Mesodermal cell (in vitro differentiated cells): ENCODE measurements around the gene MORC1.

Source experiments
- H3K27ac ChIP-seq: 2 replicates; pipeline ENCODE4 v1.7.0; 2013; ENCODE audit warnings: mild to moderate bottlenecking, low read depth, low read length, moderate library complexity; ENCODE audit not compliant: severe bottlenecking
- H3K36me3 ChIP-seq: 2 replicates; pipeline ENCODE4 v1.7.1; 2013; ENCODE audit warnings: mild to moderate bottlenecking, low read length, moderate library complexity; ENCODE audit not compliant: control insufficient read depth, insufficient read depth
- H3K4me1 ChIP-seq: one replicate; pipeline ENCODE4 v1.7.1; 2013; ENCODE audit warnings: mild to moderate bottlenecking, low read length; ENCODE audit not compliant: insufficient read depth, control insufficient read depth, poor library complexity, severe bottlenecking
- H3K4me3 ChIP-seq: 2 replicates; pipeline ENCODE4 v1.7.0; 2013; ENCODE audit warnings: low read length, control low read depth, mild to moderate bottlenecking; ENCODE audit not compliant: insufficient read depth, poor library complexity, severe bottlenecking; ENCODE audit errors: extremely low read depth
- H3K9me3 ChIP-seq: 2 replicates; pipeline ENCODE4 v1.7.1; 2013; ENCODE audit warnings: mild to moderate bottlenecking, low read length, moderate library complexity; ENCODE audit not compliant: control insufficient read depth
- WGBS, 2 experiments: methylation state at CpG; one replicate each; pipeline ENCODE4 v1.1.5; 2013; ENCODE audit warnings: missing lambda C conversion rate in 2 of 2; ENCODE audit not compliant: insufficient coverage in 2 of 2; 5-methylcytosine and 5-hydroxymethylcytosine counted together

MORC1 gene

GRCh38 chr3:108983051-108983450, 134.9 kb downstream of the MORC1 start:
- 89 to 100% methylated on average over 1 of the region's 1 CpG for WGBS, 2 experiments
- H3K36me3 ChIP-seq, result no peaks in the 10 kb centered on the region
- no peaks in the 10 kb centered on the region for H3K4me1 ChIP-seq
- H3K27ac ChIP-seq, result no peak overlapping the region
- H3K9me3 ChIP-seq, result no peaks in the 10 kb centered on the region
- no peak overlapping the region for H3K4me3 ChIP-seq

- Histone ChIP-seq H3K9me3 (no peaks in the 10 kb centered on the region), H3K4me3 (no peak overlapping the region), H3K27ac (no peak overlapping the region), H3K36me3 (no peaks in the 10 kb centered on the region), H3K4me1 (no peaks in the 10 kb centered on the region)
- no CpG with 5 or more reads among the region's 2 CpGs for WGBS, 2 experiments
These were observed 141.9 kb downstream of the MORC1 start for GRCh38 chr3:108976058-108976457.

GRCh38 chr3:108973019-108973418, 144.9 kb downstream of the MORC1 start:
- Histone ChIP-seq H3K27ac (no peak overlapping the region), H3K9me3 (no peaks in the 10 kb centered on the region), H3K4me1 (no peaks in the 10 kb centered on the region), H3K4me3 (no peak overlapping the region), H3K36me3 (no peaks in the 10 kb centered on the region)
- WGBS, 2 experiments, result 90 to 100% methylated on average over 1 of the region's 1 CpG

GRCh38 chr3:108972482-108972881, 145.5 kb downstream of the MORC1 start:
- WGBS, 2 experiments, result no CpG with 5 or more reads among the region's 3 CpGs
- no peak overlapping the region for H3K27ac ChIP-seq
- H3K9me3 ChIP-seq, result no peaks in the 10 kb centered on the region
- H3K4me3 ChIP-seq, result no peak overlapping the region
- H3K4me1 ChIP-seq, result no peaks in the 10 kb centered on the region
- no peaks in the 10 kb centered on the region for H3K36me3 ChIP-seq

- Histone ChIP-seq H3K4me3 (no peak overlapping the region), H3K9me3 (no peaks in the 10 kb centered on the region), H3K36me3 (no peaks in the 10 kb centered on the region), H3K4me1 (no peaks in the 10 kb centered on the region), H3K27ac (no peak overlapping the region)
- WGBS, 2 experiments, result 43% methylated on average over 2 of the region's 3 CpGs; no CpG with 5 or more reads in 1 of the 2 experiments
These were observed 147.4 kb downstream of the MORC1 start for GRCh38 chr3:108970561-108970960.

GRCh38 chr3:108966773-108967172, 151.2 kb downstream of the MORC1 start:
- Histone ChIP-seq H3K36me3 (no peaks in the 10 kb centered on the region), H3K4me1 (no peaks in the 10 kb centered on the region), H3K27ac (no peak overlapping the region), H3K4me3 (no peak overlapping the region), H3K9me3 (no peaks in the 10 kb centered on the region)
- WGBS, 2 experiments, result 67 to 71% methylated on average over 1 of the region's 3 CpGs

GRCh38 chr3:108959017-108959416, 158.9 kb downstream of the MORC1 start:
- Histone ChIP-seq H3K9me3 (no peaks in the 10 kb centered on the region), H3K4me1 (no peaks in the 10 kb centered on the region), H3K27ac (no peak overlapping the region), H3K4me3 (no peak overlapping the region), H3K36me3 (no peaks in the 10 kb centered on the region)
- no CpG with 5 or more reads among the region's 1 CpG for WGBS, 2 experiments

- no peaks in the 10 kb centered on the region for H3K36me3 ChIP-seq
- H3K27ac ChIP-seq, result no peak within 1 kb of the TSS
- H3K9me3 ChIP-seq, result no peaks in the 10 kb centered on the region
- H3K4me1 ChIP-seq, result no peaks in the 10 kb centered on the region
- no peak within 1 kb of the TSS for H3K4me3 ChIP-seq
- 100% methylated on average over 1 of the region's 1 CpG; no CpG with 5 or more reads in 1 of the 2 experiments for WGBS, 2 experiments
These were observed 164.2 kb downstream of the MORC1 start, which contains the start of gene GUCA1C for GRCh38 chr3:108953700-108954099. Gene GUCA1C (minus strand): TSS chr3:108953879. CDS start chr3:108953762, 117 bp downstream.

GRCh38 chr3:108953210-108953609, 164.7 kb downstream of the MORC1 start:
- 100% methylated on average over 1 of the region's 4 CpGs for WGBS, 2 experiments
- no peak overlapping the region for H3K27ac ChIP-seq
- H3K4me1 ChIP-seq, result no peaks in the 10 kb centered on the region
- no peaks in the 10 kb centered on the region for H3K36me3 ChIP-seq
- no peaks in the 10 kb centered on the region for H3K9me3 ChIP-seq
- no peak overlapping the region for H3K4me3 ChIP-seq

- Histone ChIP-seq H3K9me3 (no peaks in the 10 kb centered on the region), H3K4me3 (no peak overlapping the region), H3K27ac (no peak overlapping the region), H3K4me1 (no peaks in the 10 kb centered on the region), H3K36me3 (no peaks in the 10 kb centered on the region)
- 89 to 93% methylated on average over 4 to 7 of the region's 7 CpGs for WGBS, 2 experiments
These were observed 166.0 kb downstream of the MORC1 start for GRCh38 chr3:108951820-108952501.

- Histone ChIP-seq H3K4me3 (no peak overlapping the region), H3K27ac (no peak overlapping the region), H3K4me1 (no peaks in the 10 kb centered on the region), H3K9me3 (no peaks in the 10 kb centered on the region), H3K36me3 (no peaks in the 10 kb centered on the region)
- 73% methylated on average over 1 of the region's 2 CpGs; no CpG with 5 or more reads in 1 of the 2 experiments for WGBS, 2 experiments
These were observed 170.1 kb downstream of the MORC1 start for GRCh38 chr3:108947855-108948254.
